Chondrocyte (in vitro differentiated cells): Measurements from ENCODE around the gene EME2. TPM values are rescaled to one million over a fixed set of nuclear protein-coding genes. Genes with fewer than 3 reads are reported as not detected.

ENCODE experiments used
- DNase-seq: peaks from one replicate; pipeline ENCODE4 v3.0.0; 2021; ENCODE audit warnings: mixed read lengths, low spot score
- H3K27ac Mint-ChIP-seq: one replicate; pipeline ENCODE4 v1.8.0; 2021; ENCODE audit warnings: mild to moderate bottlenecking, moderate library complexity, mixed read lengths; ENCODE audit not compliant: unreplicated experiment
- H3K27me3 Mint-ChIP-seq: 2 replicates; pipeline ENCODE4 v1.8.0; 2021; ENCODE audit warnings: low read depth, mixed read lengths
- H3K36me3 Mint-ChIP-seq: 2 replicates; pipeline ENCODE4 v1.8.0; 2021; ENCODE audit warnings: low read depth, mixed read lengths
- H3K4me1 Mint-ChIP-seq: 2 replicates; pipeline ENCODE4 v1.8.0; 2021; ENCODE audit warnings: low read depth, mild to moderate bottlenecking, mixed read lengths
- H3K4me3 Mint-ChIP-seq: one replicate; pipeline ENCODE4 v1.8.0; 2021; ENCODE audit warnings: mild to moderate bottlenecking, moderate library complexity, mixed read lengths; ENCODE audit not compliant: unreplicated experiment
- H3K9me3 Mint-ChIP-seq: 2 replicates; pipeline ENCODE4 v1.8.0; 2021; ENCODE audit warnings: low read depth, mixed read lengths
- total RNA-seq: library from RNA; stranded (reverse); gene quantifications from 3 replicates; pipeline ENCODE4 v1.2.1, GENCODE V29; 2021
- TF ChIP-seq, protein P1 (sequence below): fragments of 200-600 bp; sonication (generic); IDR thresholded peaks from 2 replicates; pipeline ENCODE4 v1.5.0; 2021; ENCODE audit warnings: antibody characterized with exemption, mild to moderate bottlenecking, moderate library complexity

Gene EME2
- total RNA-seq, 1 donor from 2014 or later: 16.9 TPM

DNA sequence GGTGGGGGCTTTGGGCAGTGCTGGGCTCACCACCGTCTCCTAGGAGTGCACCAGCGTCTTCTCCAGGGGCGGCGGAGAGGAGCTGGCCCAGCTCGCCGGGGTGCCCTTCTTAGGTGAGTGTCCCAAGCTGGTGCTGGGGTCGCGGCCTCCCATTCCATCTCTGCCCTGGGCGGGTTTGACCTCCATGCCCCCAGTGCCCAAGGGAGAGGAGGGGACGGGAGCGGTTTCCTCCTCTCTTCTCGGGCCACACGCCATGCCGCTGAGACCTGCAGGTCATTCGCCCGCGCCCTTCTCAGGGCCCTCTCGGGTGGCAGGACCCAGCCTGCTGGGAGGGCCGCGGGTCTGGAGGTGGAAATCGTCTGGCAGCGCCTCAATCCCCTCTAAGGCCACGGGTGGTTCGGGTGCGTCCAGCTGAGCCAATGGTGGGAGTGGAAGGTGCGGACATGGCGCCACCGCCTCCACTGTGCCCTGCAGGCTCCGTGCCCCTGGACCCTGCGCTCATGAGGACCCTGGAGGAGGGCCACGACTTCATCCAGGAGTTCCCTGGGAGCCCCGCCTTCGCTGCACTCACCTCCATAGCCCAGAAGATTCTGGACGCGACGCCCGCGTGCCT, 15.6 kb downstream of the EME2 start:
- TF ChIP-seq, protein P1, sequence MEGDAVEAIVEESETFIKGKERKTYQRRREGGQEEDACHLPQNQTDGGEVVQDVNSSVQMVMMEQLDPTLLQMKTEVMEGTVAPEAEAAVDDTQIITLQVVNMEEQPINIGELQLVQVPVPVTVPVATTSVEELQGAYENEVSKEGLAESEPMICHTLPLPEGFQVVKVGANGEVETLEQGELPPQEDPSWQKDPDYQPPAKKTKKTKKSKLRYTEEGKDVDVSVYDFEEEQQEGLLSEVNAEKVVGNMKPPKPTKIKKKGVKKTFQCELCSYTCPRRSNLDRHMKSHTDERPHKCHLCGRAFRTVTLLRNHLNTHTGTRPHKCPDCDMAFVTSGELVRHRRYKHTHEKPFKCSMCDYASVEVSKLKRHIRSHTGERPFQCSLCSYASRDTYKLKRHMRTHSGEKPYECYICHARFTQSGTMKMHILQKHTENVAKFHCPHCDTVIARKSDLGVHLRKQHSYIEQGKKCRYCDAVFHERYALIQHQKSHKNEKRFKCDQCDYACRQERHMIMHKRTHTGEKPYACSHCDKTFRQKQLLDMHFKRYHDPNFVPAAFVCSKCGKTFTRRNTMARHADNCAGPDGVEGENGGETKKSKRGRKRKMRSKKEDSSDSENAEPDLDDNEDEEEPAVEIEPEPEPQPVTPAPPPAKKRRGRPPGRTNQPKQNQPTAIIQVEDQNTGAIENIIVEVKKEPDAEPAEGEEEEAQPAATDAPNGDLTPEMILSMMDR: no peak
- Mint-ChIP-seq H3K36me3 (peaks cover 2% of the 10 kb centered on the region), H3K27ac (no peak overlapping the region), H3K4me3 (no peak overlapping the region), H3K9me3 (no peaks in the 10 kb centered on the region), H3K4me1 (peaks cover 10% of the 10 kb centered on the region), H3K27me3 (no peaks in the 10 kb centered on the region)
- peak; percentile 89 for DNase-seq

DNA sequence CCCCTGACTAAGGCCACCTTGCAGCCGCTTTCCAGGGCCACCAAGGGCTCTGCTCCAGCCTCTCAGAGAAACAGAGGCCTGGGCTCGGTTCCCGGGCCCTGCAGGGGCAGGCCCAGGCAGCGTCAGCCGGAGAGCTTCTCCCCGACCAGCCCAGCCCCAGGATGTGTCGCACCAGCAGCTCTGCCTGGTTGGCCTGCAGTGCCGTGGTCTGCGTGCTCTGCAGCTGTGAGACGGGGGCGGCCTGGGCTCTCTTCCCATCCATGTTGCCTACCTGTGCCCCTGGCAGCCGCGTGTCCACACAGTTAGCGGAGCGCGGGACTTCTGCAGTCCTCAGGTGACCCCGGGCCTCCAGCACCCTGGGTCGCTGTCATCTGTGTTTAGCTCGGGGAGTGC, 16.1 kb downstream of the EME2 start:
- peak; percentile 90 for DNase-seq
- H3K4me3 Mint-ChIP-seq: no peak overlapping the region
- H3K36me3 Mint-ChIP-seq: peaks cover 2% of the 10 kb centered on the region
- TF ChIP-seq, protein P1: no peak
- H3K4me1 Mint-ChIP-seq: peaks cover 5% of the 10 kb centered on the region
- no peaks in the 10 kb centered on the region for H3K9me3 Mint-ChIP-seq
- H3K27ac Mint-ChIP-seq: no peak overlapping the region
- H3K27me3 Mint-ChIP-seq: no peaks in the 10 kb centered on the region

DNA sequence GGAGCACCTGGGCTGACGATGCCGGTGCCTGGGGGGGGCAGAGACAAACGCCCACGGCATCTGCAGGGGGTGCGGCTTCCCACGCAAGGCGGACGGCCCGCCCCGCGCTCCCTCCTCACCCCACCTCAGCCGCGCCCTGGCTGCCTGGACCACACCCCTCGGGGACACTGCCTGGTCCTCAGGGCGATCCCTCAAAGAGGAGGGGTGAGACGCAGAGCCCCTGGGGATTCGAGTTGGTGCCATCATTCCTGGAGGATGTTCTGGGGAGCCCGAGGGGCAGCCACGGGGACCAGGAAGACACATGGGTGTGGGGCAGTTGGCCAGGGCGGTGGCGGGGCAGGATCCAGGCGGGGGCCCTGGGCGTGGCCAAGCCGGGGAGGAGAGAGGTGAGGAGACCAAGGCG, 17.0 kb downstream of the EME2 start:
- H3K9me3 Mint-ChIP-seq: no peaks in the 10 kb centered on the region
- TF ChIP-seq, protein P1: no peak
- no peak overlapping the region for H3K27ac Mint-ChIP-seq
- no peaks in the 10 kb centered on the region for H3K27me3 Mint-ChIP-seq
- peaks cover 3% of the 10 kb centered on the region for H3K4me1 Mint-ChIP-seq
- H3K4me3 Mint-ChIP-seq: no peak overlapping the region
- no peak for DNase-seq
- peaks cover 2% of the 10 kb centered on the region for H3K36me3 Mint-ChIP-seq

DNA sequence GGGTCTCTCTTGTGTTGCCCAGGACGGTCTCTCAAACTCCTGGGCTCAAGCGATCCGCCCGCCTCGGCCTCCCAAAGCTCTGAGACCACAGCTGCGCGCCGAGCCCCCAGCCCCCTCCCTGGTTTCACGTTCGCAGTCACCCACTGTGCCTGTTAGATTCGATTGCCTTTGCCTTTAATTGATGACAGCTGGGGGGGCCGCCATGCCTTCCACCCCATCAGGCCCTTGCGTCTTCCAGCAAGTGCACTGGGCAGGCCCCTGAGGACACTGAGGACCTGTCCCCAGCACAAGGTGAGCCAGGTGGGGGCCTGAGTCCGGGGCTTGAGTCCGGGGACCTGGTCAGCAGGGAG, 17.6 kb downstream of the EME2 start:
- Mint-ChIP-seq H3K9me3 (no peaks in the 10 kb centered on the region), H3K36me3 (peaks cover 2% of the 10 kb centered on the region), H3K4me3 (no peak overlapping the region), H3K4me1 (no peaks in the 10 kb centered on the region), H3K27ac (no peak overlapping the region), H3K27me3 (no peaks in the 10 kb centered on the region)
- no peak for DNase-seq
- TF ChIP-seq, protein P1: no peak

DNA sequence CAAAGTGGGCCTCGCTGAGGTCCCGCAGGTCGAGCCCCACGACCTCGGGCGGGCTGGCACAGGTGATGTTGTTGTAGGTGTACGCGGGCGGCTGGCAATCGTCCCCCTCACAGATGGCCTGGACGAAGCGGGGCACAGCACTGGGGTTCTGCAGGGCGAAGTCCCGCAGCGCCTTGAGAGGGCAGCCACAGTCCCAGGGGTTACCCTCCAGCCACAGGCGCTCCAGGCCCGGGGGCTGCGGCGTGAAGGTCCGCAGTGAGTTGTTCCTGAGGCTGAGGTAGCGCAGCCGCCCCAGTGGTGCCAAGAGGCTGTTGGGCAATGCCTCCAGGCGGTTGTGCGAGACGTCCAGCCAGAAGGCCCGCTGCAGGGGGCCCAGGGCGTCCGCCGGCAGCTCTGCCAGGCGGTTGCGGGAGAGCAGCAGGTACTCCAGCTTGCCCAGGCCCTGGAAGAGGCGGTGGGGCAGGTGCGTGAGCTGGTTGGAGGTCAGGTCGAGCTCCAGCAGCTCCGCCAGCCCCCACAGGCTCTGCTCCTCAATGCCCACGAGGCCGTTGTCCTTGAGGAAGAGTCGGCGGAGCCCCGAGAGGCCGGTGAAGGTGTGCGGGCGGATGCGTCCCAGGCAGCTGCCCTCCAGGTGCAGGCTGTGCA, 18.1 kb downstream of the EME2 start:
- peaks cover 2% of the 10 kb centered on the region for H3K36me3 Mint-ChIP-seq
- H3K27me3 Mint-ChIP-seq: no peaks in the 10 kb centered on the region
- TF ChIP-seq, protein P1: no peak
- no peaks in the 10 kb centered on the region for H3K4me1 Mint-ChIP-seq
- no peak overlapping the region for H3K27ac Mint-ChIP-seq
- no peak overlapping the region for H3K4me3 Mint-ChIP-seq
- no peaks in the 10 kb centered on the region for H3K9me3 Mint-ChIP-seq
- no peak for DNase-seq
